Measurements from ENCODE around the gene ALPL. TPM values are rescaled to one million over a fixed set of nuclear protein-coding genes. Genes with fewer than 3 reads are reported as not detected.
A peak's percentile ranks its signal among the peaks of the same experiment; 100 is the strongest.

ALPL gene
- total RNA-seq, 1 experiment from 2014 or later, result 84.8 TPM

DNA sequence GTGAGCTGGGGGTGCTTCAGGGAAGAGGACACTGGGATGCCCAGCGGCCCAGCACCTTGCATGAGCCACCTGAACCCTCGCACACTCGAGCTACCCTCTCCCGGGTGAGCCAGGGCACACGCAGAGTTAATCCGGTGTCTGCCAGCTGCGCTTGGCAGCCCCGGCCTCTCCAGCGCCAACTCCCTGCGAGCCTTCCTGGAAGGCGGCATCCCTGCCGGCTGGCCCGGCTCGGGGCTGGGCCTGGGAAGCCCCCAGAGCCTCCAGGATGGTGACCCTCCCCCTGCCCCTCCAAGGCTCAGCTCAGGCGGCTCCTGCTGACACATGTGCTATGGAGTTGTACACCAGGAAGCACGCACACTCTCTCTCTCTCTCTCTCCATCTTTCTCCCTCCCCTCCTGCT lies 111.3 kb downstream of the ALPL start:
- H3K79me2 ChIP-seq (ENCODE audit: insufficient read depth, low read length), result no peaks in the 10 kb centered on the region
- no peak overlapping the region for H2BK15ac ChIP-seq (ENCODE audit: low read depth, low read length)
- H4K91ac ChIP-seq (ENCODE audit: insufficient read length, low read depth, low read length), result no peak overlapping the region
- H2AK5ac ChIP-seq (ENCODE audit: insufficient read length, low read length), result no peak overlapping the region
- no peak overlapping the region for H3K14ac ChIP-seq (ENCODE audit: insufficient read depth, low read length)
- no peaks in the 10 kb centered on the region for H3K9me3 ChIP-seq (ENCODE audit: control insufficient read depth, low read depth, low read length)
- H4K20me1 ChIP-seq (ENCODE audit: control insufficient read depth, insufficient read depth, insufficient read length), result no peaks in the 10 kb centered on the region
- H4K5ac ChIP-seq (ENCODE audit: insufficient read length, low read depth, low read length), result no peak overlapping the region
- H3K27me3 Mint-ChIP-seq (ENCODE audit: low read depth), result peaks cover 10% of the 10 kb centered on the region
- H3K4me3 Mint-ChIP-seq, result 0 out of 5 replicates have a peak overlapping the region, but pooled peaks of 1 of the 2 experiments have one; percentile 79
- H4K8ac ChIP-seq (replicated peaks; ENCODE audit: insufficient read length, low read depth, low read length), result no peak overlapping the region
- no peaks in the 10 kb centered on the region for H3K79me1 ChIP-seq (ENCODE audit: insufficient read depth, low read depth, low read length, poor library complexity, severe bottlenecking)
- no peak overlapping the region for H3K4me2 ChIP-seq (ENCODE audit: insufficient read depth, insufficient read length, low read length)
- H3T11ph ChIP-seq (ENCODE audit: low read length), result no peak overlapping the region
- H3K36me3 Mint-ChIP-seq (ENCODE audit: insufficient read depth in 1 of 3, low read depth in 3 of 3), result no peaks in the 10 kb centered on the region; a peak in 1 of 7 replicates
- no peak overlapping the region for H3K27ac ChIP-seq (ENCODE audit: insufficient read length, low read depth, low read length)
- H3K9ac ChIP-seq (ENCODE audit: extremely low read depth, insufficient read length, low read length), result no peak overlapping the region
- no peak overlapping the region for H3K4ac ChIP-seq (ENCODE audit: low read depth, low read length)
- no peak overlapping the region for H2BK20ac ChIP-seq (ENCODE audit: low read depth, low read length, poor library complexity, severe bottlenecking)
- H3K18ac ChIP-seq (ENCODE audit: insufficient read length, low read depth, low read length), result no peak overlapping the region
- no peak overlapping the region for H3K27ac Mint-ChIP-seq
- H3K23ac ChIP-seq (ENCODE audit: insufficient read length, low read depth, low read length), result no peak overlapping the region
- H2BK5ac ChIP-seq (ENCODE audit: insufficient read length, low read length), result no peak overlapping the region
- H3K4me1 ChIP-seq (ENCODE audit: insufficient read depth, low read length), result peaks cover 6% of the 10 kb centered on the region; the same call in 1 of the 2 replicates
- no peak overlapping the region for H3K56ac ChIP-seq (ENCODE audit: insufficient read length, low read depth, low read length)
- H3K23me2 ChIP-seq (ENCODE audit: insufficient read length, low read depth, low read length, poor library complexity, severe bottlenecking), result peaks cover 8% of the 10 kb centered on the region
- no peaks in the 10 kb centered on the region for H3K9me3 Mint-ChIP-seq
- H3K4me1 Mint-ChIP-seq, result peaks cover 16 to 32% of the 10 kb centered on the region in 2 experiments
- H3K27me3 ChIP-seq (ENCODE audit: insufficient read depth, low read length), result peaks cover 3% of the 10 kb centered on the region; the same call in 1 of the 2 replicates
- H2AFZ ChIP-seq (ENCODE audit: low read length), result no peak overlapping the region
- TF ChIP-seq, protein P1, sequence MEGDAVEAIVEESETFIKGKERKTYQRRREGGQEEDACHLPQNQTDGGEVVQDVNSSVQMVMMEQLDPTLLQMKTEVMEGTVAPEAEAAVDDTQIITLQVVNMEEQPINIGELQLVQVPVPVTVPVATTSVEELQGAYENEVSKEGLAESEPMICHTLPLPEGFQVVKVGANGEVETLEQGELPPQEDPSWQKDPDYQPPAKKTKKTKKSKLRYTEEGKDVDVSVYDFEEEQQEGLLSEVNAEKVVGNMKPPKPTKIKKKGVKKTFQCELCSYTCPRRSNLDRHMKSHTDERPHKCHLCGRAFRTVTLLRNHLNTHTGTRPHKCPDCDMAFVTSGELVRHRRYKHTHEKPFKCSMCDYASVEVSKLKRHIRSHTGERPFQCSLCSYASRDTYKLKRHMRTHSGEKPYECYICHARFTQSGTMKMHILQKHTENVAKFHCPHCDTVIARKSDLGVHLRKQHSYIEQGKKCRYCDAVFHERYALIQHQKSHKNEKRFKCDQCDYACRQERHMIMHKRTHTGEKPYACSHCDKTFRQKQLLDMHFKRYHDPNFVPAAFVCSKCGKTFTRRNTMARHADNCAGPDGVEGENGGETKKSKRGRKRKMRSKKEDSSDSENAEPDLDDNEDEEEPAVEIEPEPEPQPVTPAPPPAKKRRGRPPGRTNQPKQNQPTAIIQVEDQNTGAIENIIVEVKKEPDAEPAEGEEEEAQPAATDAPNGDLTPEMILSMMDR (conservative IDR thresholded peaks at IDR 0.05), result no peak
- no peak overlapping the region for H2BK12ac ChIP-seq (ENCODE audit: insufficient read length, low read depth, low read length)
- no CpG with 5 or more reads among the region's 16 CpGs for WGBS (ENCODE audit: extremely low coverage, insufficient read length, low lambda C conversion rate)
- no peak for DNase-seq
- no peak overlapping the region for H2BK120ac ChIP-seq (ENCODE audit: low read depth, low read length, poor library complexity, severe bottlenecking)
